ENCODE results near the gene DGKI.
A peak's percentile ranks its signal among the peaks of the same experiment; 100 is the strongest.

Gene DGKI

GRCh38 chr7:137760111-137760510 lies 86.7 kb downstream of the DGKI start:
- H3K4me3 ChIP-seq (ENCODE audit: low read depth, low read length): no peak overlapping the region
- in situ Hi-C loops (cut with HindIII; ENCODE audit: low pct_ligation_motif_present, low sequenced_read_pairs): no loop called here
- TF ChIP-seq CTCF (IDR thresholded peaks at IDR 0.05; ENCODE audit: low read depth, low read length, missing control alignments): no peak

GRCh38 chr7:137757146-137757925 lies 89.4 kb downstream of the DGKI start:
- in situ Hi-C loops (cut with HindIII; ENCODE audit: low pct_ligation_motif_present, low sequenced_read_pairs): no loop called here
- no peaks in the 10 kb centered on the region for H3K36me3 ChIP-seq (replicated peaks)
- peak; percentile 57 for DNase-seq
- no peaks in the 10 kb centered on the region for H3K27me3 ChIP-seq (replicated peaks)
- TF ChIP-seq CTCF (IDR thresholded peaks at IDR 0.05; ENCODE audit: low read depth, low read length, missing control alignments): no peak
- H3K27ac ChIP-seq: peak overlapping the region; percentile 34
- H3K4me3 ChIP-seq (ENCODE audit: low read depth, low read length): no peak overlapping the region

More at GRCh38 chr7:137760111-137760510, 86.7 kb downstream of the DGKI start:
- H3K27me3 ChIP-seq (replicated peaks): no peaks in the 10 kb centered on the region
- H3K27ac ChIP-seq: no peak overlapping the region
- DNase-seq: no peak
- H3K36me3 ChIP-seq (replicated peaks): no peaks in the 10 kb centered on the region

DNA sequence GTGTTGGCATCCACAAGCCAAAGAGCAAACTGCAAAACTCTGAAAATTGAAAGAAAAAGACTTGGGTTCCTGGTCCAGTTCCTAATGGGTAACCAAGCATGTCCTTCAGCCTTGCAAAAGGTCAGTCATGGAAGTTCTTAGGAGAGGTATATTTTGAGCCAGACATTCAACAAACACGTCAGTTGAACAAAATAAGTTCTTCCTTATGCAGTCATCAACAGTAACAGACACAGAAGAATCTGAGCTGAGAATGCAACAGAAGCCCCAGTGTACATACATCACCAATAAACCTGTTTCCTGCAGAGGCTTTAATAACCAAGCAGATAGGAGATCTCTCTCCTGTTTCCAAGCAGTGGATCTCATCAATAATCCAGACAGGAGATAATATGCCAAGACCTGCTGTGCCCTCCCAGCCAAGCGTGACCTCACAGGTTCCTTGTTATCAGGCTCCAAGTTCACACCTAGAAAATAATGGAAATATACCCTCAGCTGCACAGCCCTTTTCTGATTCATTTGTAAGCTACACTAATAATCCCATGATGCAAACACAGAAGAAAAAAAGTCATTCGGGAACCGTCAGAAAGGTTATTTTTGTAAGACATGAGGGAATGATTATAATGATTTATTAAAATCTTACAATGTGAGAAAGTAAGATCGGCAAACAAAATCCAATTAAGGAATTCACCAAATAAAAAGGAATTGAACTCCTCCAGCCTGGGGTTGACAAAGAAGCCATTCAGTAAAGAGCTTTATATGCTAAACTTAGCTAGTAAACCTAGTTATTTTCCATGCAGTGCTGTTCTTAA lies 90.7 kb downstream of the DGKI start:
- no peak for TF ChIP-seq CTCF (IDR thresholded peaks at IDR 0.05; ENCODE audit: low read depth, low read length, missing control alignments)
- in situ Hi-C loops (cut with HindIII; ENCODE audit: low pct_ligation_motif_present, low sequenced_read_pairs): no loop called here
- no peak for DNase-seq
- no peak overlapping the region for H3K4me3 ChIP-seq (ENCODE audit: low read depth, low read length)
- H3K27ac ChIP-seq: no peak overlapping the region
- no peaks in the 10 kb centered on the region for H3K36me3 ChIP-seq (replicated peaks)
- no peaks in the 10 kb centered on the region for H3K27me3 ChIP-seq (replicated peaks)

DNA sequence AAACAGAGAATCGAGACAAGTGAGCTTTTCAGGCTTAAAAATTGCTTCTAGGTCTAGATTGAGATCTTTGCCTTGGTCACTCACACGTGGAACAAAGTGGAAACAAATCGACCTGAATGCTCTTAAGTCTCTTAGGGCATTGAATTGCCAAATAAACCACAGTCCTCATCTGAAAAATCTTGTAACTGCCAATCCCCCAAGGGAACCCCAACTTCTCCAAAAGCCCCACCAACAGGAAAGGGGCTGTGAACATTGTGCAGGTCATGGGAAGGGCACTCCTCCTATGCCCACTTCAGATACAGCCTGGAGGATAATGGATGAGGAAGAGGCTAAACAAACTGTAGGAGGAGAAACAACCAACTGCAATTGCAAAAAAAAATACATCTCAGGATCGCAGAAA lies 91.3 kb downstream of the DGKI start:
- no peak for TF ChIP-seq CTCF (IDR thresholded peaks at IDR 0.05; ENCODE audit: low read depth, low read length, missing control alignments)
- H3K27ac ChIP-seq: no peak overlapping the region
- H3K36me3 ChIP-seq (replicated peaks): no peaks in the 10 kb centered on the region
- DNase-seq: no peak
- in situ Hi-C loops (cut with HindIII; ENCODE audit: low pct_ligation_motif_present, low sequenced_read_pairs): no loop called here
- no peak overlapping the region for H3K4me3 ChIP-seq (ENCODE audit: low read depth, low read length)
- H3K27me3 ChIP-seq (replicated peaks): no peaks in the 10 kb centered on the region

- Histone ChIP-seq H3K36me3 (replicated peaks) (no peaks in the 10 kb centered on the region), H3K27me3 (replicated peaks) (no peaks in the 10 kb centered on the region), H3K4me3 (ENCODE audit: low read depth, low read length) (no peak overlapping the region), H3K27ac (no peak overlapping the region)
- in situ Hi-C loops (cut with HindIII; ENCODE audit: low pct_ligation_motif_present, low sequenced_read_pairs): no loop called here
- TF ChIP-seq CTCF (IDR thresholded peaks at IDR 0.05; ENCODE audit: low read depth, low read length, missing control alignments): no peak
- DNase-seq: no peak
These were observed 92.6 kb downstream of the DGKI start for GRCh38 chr7:137753948-137754851.

All from brain microvascular endothelial cell (primary cell).